ENCODE data around the gene CASZ1. TPM values are rescaled to one million over a fixed set of nuclear protein-coding genes. Genes with fewer than 3 reads are reported as not detected.

The CASZ1 gene
- polyA plus RNA-seq, 1 experiment: 0.06 TPM

DNA sequence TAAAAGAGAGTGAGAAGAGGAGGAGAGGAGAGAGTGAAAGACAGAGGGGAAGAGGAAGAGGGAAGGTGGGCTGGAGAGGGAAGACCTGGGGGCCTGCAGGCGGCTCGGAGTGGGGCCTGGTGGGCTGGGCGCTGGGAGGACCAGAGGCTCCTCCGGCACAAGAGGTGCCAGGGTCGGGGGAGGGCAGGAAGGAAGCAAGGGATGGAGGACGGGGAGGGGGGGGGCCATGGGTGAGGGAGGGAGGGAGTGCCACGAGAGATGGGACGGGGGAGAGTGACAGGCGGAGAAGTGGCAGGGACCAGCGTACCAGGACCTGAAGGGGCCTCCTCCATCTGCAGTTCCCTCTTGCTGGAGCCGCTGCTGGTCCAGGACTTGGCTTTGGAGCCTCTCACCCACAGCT is 87.7 kb downstream of the CASZ1 start:
- Histone ChIP-seq H3K9me3 (ENCODE audit: control insufficient read depth, insufficient read depth, low read length) (no peaks in the 10 kb centered on the region; the same call in 1 of the 2 replicates), H3K4me3 (ENCODE audit: low read depth, low read length) (no peak overlapping the region), H3K27me3 (ENCODE audit: control insufficient read depth, insufficient read depth, low read length) (peaks cover 58% of the 10 kb centered on the region), H3K27ac (ENCODE audit: low read depth, low read length) (no peak overlapping the region)
- no peak for DNase-seq (ENCODE audit: low read depth, low spot score)
- TF ChIP-seq, protein P1, sequence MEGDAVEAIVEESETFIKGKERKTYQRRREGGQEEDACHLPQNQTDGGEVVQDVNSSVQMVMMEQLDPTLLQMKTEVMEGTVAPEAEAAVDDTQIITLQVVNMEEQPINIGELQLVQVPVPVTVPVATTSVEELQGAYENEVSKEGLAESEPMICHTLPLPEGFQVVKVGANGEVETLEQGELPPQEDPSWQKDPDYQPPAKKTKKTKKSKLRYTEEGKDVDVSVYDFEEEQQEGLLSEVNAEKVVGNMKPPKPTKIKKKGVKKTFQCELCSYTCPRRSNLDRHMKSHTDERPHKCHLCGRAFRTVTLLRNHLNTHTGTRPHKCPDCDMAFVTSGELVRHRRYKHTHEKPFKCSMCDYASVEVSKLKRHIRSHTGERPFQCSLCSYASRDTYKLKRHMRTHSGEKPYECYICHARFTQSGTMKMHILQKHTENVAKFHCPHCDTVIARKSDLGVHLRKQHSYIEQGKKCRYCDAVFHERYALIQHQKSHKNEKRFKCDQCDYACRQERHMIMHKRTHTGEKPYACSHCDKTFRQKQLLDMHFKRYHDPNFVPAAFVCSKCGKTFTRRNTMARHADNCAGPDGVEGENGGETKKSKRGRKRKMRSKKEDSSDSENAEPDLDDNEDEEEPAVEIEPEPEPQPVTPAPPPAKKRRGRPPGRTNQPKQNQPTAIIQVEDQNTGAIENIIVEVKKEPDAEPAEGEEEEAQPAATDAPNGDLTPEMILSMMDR (IDR thresholded peaks at IDR 0.05; ENCODE audit: low read depth, low read length): no peak
- ChIA-PET CTCF (no interaction called here), POLR2A (no interaction called here)

DNA sequence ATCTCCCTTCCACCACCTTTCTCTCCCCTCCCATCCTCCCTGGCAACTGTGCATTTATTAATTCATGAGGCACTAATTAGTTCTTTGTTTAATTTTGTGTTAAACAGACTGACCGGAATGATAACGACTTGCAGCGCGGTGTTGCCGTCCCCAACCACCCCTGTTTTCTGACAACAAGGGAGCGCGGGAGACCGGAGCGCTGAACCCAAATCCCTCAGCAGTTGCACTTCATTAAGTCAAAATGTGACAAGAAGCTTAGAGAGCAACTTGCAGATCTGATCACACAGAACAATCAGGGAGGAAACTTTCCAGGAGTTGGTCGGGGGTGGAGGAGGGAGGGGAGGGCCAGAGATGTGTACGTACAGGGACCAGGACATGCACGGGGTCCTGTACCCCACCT is 89.2 kb downstream of the CASZ1 start:
- ChIA-PET CTCF (no interaction called here), POLR2A (no interaction called here)
- peaks cover 52% of the 10 kb centered on the region for H3K27me3 ChIP-seq (ENCODE audit: control insufficient read depth, insufficient read depth, low read length)
- no peaks in the 10 kb centered on the region; the same call in 1 of the 2 replicates for H3K9me3 ChIP-seq (ENCODE audit: control insufficient read depth, insufficient read depth, low read length)
- DNase-seq (ENCODE audit: low read depth, low spot score): no peak
- TF ChIP-seq, protein P1 (IDR thresholded peaks at IDR 0.05; ENCODE audit: low read depth, low read length): no peak
- no peak overlapping the region for H3K4me3 ChIP-seq (ENCODE audit: low read depth, low read length)
- H3K27ac ChIP-seq (ENCODE audit: low read depth, low read length): no peak overlapping the region

DNA sequence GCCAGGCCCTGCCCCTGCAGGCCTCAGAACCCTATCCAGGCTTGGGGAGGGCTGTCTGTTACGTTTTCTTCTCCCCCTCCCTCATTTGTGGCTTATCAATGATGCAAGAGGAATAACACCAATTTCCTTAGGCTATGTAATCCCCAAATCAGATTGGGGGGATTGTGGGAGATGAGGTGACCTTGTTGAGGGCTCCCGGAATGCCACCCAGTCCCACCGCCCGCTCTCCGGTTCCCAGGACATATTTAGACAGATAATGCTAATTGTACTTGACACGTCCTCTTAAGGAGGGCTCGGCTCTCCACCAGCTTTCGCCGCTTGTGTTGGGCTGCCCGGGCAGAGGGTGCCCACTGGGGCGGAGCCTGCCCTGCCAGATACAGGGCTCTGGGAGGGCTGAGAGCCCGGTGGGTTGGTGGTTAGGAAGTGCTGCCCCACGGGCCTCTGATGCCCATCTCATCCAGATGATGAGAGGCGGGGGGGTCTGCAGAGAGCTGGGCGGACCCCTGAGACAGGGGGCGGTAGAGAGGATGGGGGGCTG is 90.0 kb downstream of the CASZ1 start:
- DNase-seq (ENCODE audit: low read depth, low spot score): no peak
- H3K9me3 ChIP-seq (ENCODE audit: control insufficient read depth, insufficient read depth, low read length): no peaks in the 10 kb centered on the region; the same call in 1 of the 2 replicates
- ChIA-PET POLR2A (no interaction called here), CTCF (no interaction called here)
- H3K4me3 ChIP-seq (ENCODE audit: low read depth, low read length): no peak overlapping the region
- peaks cover 53% of the 10 kb centered on the region for H3K27me3 ChIP-seq (ENCODE audit: control insufficient read depth, insufficient read depth, low read length)
- no peak overlapping the region for H3K27ac ChIP-seq (ENCODE audit: low read depth, low read length)
- TF ChIP-seq, protein P1 (IDR thresholded peaks at IDR 0.05; ENCODE audit: low read depth, low read length): no peak

DNA sequence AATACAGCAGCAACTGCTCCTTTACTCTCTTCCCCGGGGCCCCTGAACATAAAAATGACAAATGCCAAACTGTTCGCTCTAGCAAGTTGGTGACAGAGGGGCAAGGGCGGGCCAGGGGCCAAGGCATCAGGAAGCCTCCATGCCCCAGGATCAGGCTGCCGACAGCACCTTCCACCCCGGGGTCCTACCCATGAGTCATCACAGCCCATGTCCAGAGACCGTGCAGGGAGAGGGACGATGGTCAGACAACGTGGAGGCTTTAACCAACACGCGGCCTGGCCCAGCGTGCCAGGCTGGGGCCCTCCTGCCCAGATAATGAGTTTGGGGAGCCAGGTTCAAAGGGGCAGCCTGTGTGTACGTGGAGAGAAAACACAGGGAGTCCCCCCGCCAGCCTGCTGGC is 90.5 kb downstream of the CASZ1 start:
- ChIA-PET CTCF (no interaction called here), POLR2A (no interaction called here)
- Histone ChIP-seq H3K27me3 (ENCODE audit: control insufficient read depth, insufficient read depth, low read length) (peaks cover 52% of the 10 kb centered on the region), H3K4me3 (ENCODE audit: low read depth, low read length) (no peak overlapping the region), H3K27ac (ENCODE audit: low read depth, low read length) (no peak overlapping the region), H3K9me3 (ENCODE audit: control insufficient read depth, insufficient read depth, low read length) (no peaks in the 10 kb centered on the region; the same call in 1 of the 2 replicates)
- TF ChIP-seq, protein P1 (IDR thresholded peaks at IDR 0.05; ENCODE audit: low read depth, low read length): no peak
- no peak for DNase-seq (ENCODE audit: low read depth, low spot score)

DNA sequence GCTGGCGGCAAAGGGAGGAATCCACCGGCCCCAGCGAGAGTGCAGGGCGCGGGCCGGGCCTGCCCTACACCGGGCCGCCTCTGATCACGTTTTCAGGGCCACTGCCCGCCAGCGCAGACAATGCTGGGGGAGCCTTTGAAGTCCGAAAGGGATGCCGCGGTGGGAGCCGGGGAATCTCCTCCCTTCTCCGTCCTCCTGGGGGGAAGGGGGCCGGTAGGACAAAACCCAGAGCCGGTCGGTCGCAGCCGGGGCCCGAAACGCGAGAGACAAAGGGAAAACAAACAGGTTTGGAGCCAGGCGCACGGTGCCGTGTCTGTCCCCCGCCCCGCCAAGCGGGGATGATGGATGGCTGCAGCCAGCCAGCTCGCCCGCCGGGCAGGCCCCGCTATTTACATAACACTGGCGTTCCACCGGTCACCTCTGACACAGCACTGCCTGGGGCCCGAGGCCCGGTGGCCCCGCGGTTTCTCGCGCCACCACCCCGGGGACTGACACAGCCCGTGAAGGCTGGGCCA is 92.0 kb downstream of the CASZ1 start:
- H3K27ac ChIP-seq (ENCODE audit: low read depth, low read length): no peak overlapping the region
- ChIA-PET CTCF (no interaction called here), POLR2A (no interaction called here)
- H3K27me3 ChIP-seq (ENCODE audit: control insufficient read depth, insufficient read depth, low read length): peaks cover 59% of the 10 kb centered on the region
- TF ChIP-seq, protein P1 (IDR thresholded peaks at IDR 0.05; ENCODE audit: low read depth, low read length): no peak
- no peaks in the 10 kb centered on the region; the same call in 1 of the 2 replicates for H3K9me3 ChIP-seq (ENCODE audit: control insufficient read depth, insufficient read depth, low read length)
- no peak for DNase-seq (ENCODE audit: low read depth, low spot score)
- H3K4me3 ChIP-seq (ENCODE audit: low read depth, low read length): no peak overlapping the region
